Muscle layer of duodenum (tissue), 2 donors: ENCODE data around the gene DES.
"Not testable (repeated sequence)": the region's sequence is repeated elsewhere in the genome, so short reads cannot be mapped to it uniquely, and the experiment has no call there.

Source experiments
- H3K27ac ChIP-seq: one replicate; pipeline ENCODE4 v1.7.0; 2013; ENCODE audit warnings: mild to moderate bottlenecking, low read length
- H3K27me3 ChIP-seq: one replicate; pipeline ENCODE4 v1.7.0; 2013; ENCODE audit warnings: low read depth, mild to moderate bottlenecking, control low read depth, low read length
- H3K36me3 ChIP-seq, 2 donors: one replicate each; pipeline ENCODE4 v1.7.0; 2013; ENCODE audit warnings: low read length in 2 of 2, control low read depth in 1 of 2, mild to moderate bottlenecking in 1 of 2; ENCODE audit not compliant: insufficient read depth in 2 of 2, control insufficient read depth in 1 of 2
- H3K4me1 ChIP-seq, 2 donors: one replicate each; pipeline ENCODE4 v1.7.0; 2013; ENCODE audit warnings: low read length in 2 of 2, mild to moderate bottlenecking in 2 of 2, control low read depth in 1 of 2, moderate library complexity in 1 of 2; ENCODE audit not compliant: insufficient read depth in 2 of 2, control insufficient read depth in 1 of 2
- H3K4me3 ChIP-seq, 2 donors: one replicate each; pipeline ENCODE4 v1.7.0; 2013; ENCODE audit warnings: low read length in 2 of 2, low read depth in 1 of 2, mild to moderate bottlenecking in 1 of 2
- H3K9me3 ChIP-seq, 2 donors: one replicate each; pipeline ENCODE4 v1.7.0; 2013; ENCODE audit warnings: low read length in 2 of 2, control low read depth in 1 of 2, mild to moderate bottlenecking in 1 of 2; ENCODE audit not compliant: control insufficient read depth in 1 of 2
- donor health status: healthy.

DES gene

GRCh38 chr2:219401606-219402005 is 16.6 kb upstream of the DES start:
- Histone ChIP-seq H3K27ac (no peak overlapping the region), H3K4me1 (peaks cover 4 to 8% of the 10 kb centered on the region in 2 donors), H3K9me3 (no peaks in the 10 kb centered on the region), H3K4me3 (no peak overlapping the region), H3K36me3 (no peaks in the 10 kb centered on the region), H3K27me3 (no peaks in the 10 kb centered on the region)

GRCh38 chr2:219402665-219403515 is 15.3 kb upstream of the DES start:
- H3K4me1 ChIP-seq = peaks cover 4 to 8% of the 10 kb centered on the region in 2 donors
- H3K27ac ChIP-seq = peak overlapping the region; percentile 24
- no peaks in the 10 kb centered on the region for H3K9me3 ChIP-seq
- H3K36me3 ChIP-seq = no peaks in the 10 kb centered on the region
- no peaks in the 10 kb centered on the region for H3K27me3 ChIP-seq
- no peak overlapping the region for H3K4me3 ChIP-seq

- no peak overlapping the region for H3K4me3 ChIP-seq
- H3K9me3 ChIP-seq = no peaks in the 10 kb centered on the region
- H3K27me3 ChIP-seq = no peaks in the 10 kb centered on the region
- H3K4me1 ChIP-seq = peaks cover 0 to 8% of the 10 kb centered on the region in 2 donors
- H3K36me3 ChIP-seq = no peaks in the 10 kb centered on the region
- H3K27ac ChIP-seq = peak overlapping the region; percentile 24
Measured at GRCh38 chr2:219403861-219404260, 14.3 kb upstream of the DES start.

- H3K9me3 ChIP-seq = no peaks in the 10 kb centered on the region
- H3K36me3 ChIP-seq = no peaks in the 10 kb centered on the region
- H3K27ac ChIP-seq = peak overlapping the region; percentile 92
- H3K4me1 ChIP-seq = peaks cover 0 to 8% of the 10 kb centered on the region in 2 donors
- peak overlapping the region in 1 of 2 donors; percentile 30 for H3K4me3 ChIP-seq
- no peaks in the 10 kb centered on the region for H3K27me3 ChIP-seq
Measured at GRCh38 chr2:219404291-219404910, 13.8 kb upstream of the DES start.

GRCh38 chr2:219404954-219405353 is 13.2 kb upstream of the DES start:
- peak overlapping the region in 1 of 2 donors; percentile 30 for H3K4me3 ChIP-seq
- H3K4me1 ChIP-seq = peaks cover 0 to 8% of the 10 kb centered on the region in 2 donors

GRCh38 chr2:219405451-219405850 is 12.7 kb upstream of the DES start:
- no peaks in the 10 kb centered on the region for H3K36me3 ChIP-seq
- no peaks in the 10 kb centered on the region for H3K9me3 ChIP-seq
- H3K4me1 ChIP-seq = peaks cover 0 to 8% of the 10 kb centered on the region in 2 donors
- no peaks in the 10 kb centered on the region for H3K27me3 ChIP-seq
- peak overlapping the region; percentile 92 for H3K27ac ChIP-seq
- H3K4me3 ChIP-seq = peak overlapping the region in 1 of 2 donors; percentile 30

More at GRCh38 chr2:219404954-219405353, 13.2 kb upstream of the DES start:
- Histone ChIP-seq H3K27ac (peak overlapping the region; percentile 92), H3K27me3 (no peaks in the 10 kb centered on the region), H3K36me3 (no peaks in the 10 kb centered on the region), H3K9me3 (no peaks in the 10 kb centered on the region)

- H3K27me3 ChIP-seq = no peaks in the 10 kb centered on the region
- H3K27ac ChIP-seq = peak overlapping the region; percentile 92
- no peaks in the 10 kb centered on the region for H3K36me3 ChIP-seq
- H3K4me3 ChIP-seq = peak overlapping the region in 1 of 2 donors; percentile 30
- H3K4me1 ChIP-seq = peaks cover 0 to 8% of the 10 kb centered on the region in 2 donors
- H3K9me3 ChIP-seq = no peaks in the 10 kb centered on the region
Measured at GRCh38 chr2:219405958-219406860, 12.0 kb upstream of the DES start.

GRCh38 chr2:219406861-219407230 is 11.3 kb upstream of the DES start:
- Histone ChIP-seq H3K4me1 (peaks cover 0 to 8% of the 10 kb centered on the region in 2 donors), H3K4me3 (peak overlapping the region in 1 of 2 donors; percentile 30), H3K36me3 (no peaks in the 10 kb centered on the region), H3K27ac (peak overlapping the region; percentile 92), H3K27me3 (no peaks in the 10 kb centered on the region), H3K9me3 (no peaks in the 10 kb centered on the region)

GRCh38 chr2:219407343-219407742 is 10.8 kb upstream of the DES start:
- not testable (repeated sequence) for H3K4me1 ChIP-seq, H3K27me3 ChIP-seq, H3K36me3 ChIP-seq, H3K4me3 ChIP-seq, H3K9me3 ChIP-seq
- H3K27ac ChIP-seq = peak overlapping the region; percentile 92

- Histone ChIP-seq H3K27ac (peak overlapping the region; percentile 92), H3K4me3 (peak overlapping the region in 1 of 2 donors; percentile 17), H3K36me3 (no peaks in the 10 kb centered on the region), H3K27me3 (no peaks in the 10 kb centered on the region), H3K4me1 (peaks cover 0 to 2% of the 10 kb centered on the region in 2 donors), H3K9me3 (no peaks in the 10 kb centered on the region)
Measured at GRCh38 chr2:219408204-219408603, 10.0 kb upstream of the DES start.

GRCh38 chr2:219408631-219409030 is 9.5 kb upstream of the DES start:
- H3K36me3 ChIP-seq = no peaks in the 10 kb centered on the region
- H3K4me1 ChIP-seq = no peaks in the 10 kb centered on the region
- H3K27me3 ChIP-seq = no peaks in the 10 kb centered on the region
- peak overlapping the region in 1 of 2 donors; percentile 17 for H3K4me3 ChIP-seq
- peak overlapping the region; percentile 92 for H3K27ac ChIP-seq
- no peaks in the 10 kb centered on the region for H3K9me3 ChIP-seq
